Endothelial cell of hepatic sinusoid (primary cell): ENCODE results near the gene ITGA3.

Experiments used
- in situ Hi-C: cut with HindIII; loops from 2 replicates; pipeline ENCODE4 v1.10.0; 2017; ENCODE audit warnings: low sequenced_read_pairs

Gene ITGA3

DNA sequence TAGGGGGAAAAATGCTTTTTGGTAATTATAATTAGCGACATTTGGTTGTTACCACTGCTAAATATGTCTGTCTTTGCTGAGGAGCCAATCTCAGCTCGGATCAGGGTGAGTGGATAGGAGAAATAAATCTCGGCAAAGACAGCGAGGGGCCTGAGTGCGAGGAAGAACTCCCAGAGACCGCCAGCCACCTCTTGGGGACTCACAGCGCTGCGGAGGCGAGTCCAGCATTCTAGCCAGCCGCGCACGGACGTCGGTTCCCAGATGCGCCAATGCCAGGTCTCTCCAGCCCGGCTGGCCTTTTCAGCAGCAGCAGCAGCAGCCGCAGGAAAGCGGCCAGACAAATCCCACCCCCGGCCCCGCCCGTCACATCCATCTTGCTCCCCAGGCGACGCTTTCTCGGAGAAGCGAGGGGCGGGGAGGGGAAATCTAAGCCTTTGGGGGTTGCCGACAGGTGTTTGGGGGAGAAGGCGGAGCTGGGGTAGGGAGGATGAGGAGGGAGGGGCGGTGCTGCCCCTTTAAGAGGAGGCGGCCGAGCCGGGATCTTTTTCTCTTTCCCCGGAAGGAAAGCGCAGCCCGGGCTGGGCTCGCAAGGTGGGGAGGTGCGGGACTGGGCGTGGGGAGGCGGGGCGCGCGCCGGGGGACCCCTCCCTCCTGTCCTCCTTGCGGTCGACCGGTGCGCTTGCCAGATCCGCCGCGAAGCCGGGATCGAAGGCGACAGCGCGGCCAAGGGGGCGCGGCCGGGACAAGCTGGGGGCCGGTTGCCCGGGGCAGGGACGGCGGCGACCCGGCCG lies at the start of gene ITGA3:
TSS of gene ITGA3 (plus strand) at position 685 of the 791 bp plus-strand sequence. CDS start 330 bp downstream, outside the sequence.
- in situ Hi-C loops = no loop called here

DNA sequence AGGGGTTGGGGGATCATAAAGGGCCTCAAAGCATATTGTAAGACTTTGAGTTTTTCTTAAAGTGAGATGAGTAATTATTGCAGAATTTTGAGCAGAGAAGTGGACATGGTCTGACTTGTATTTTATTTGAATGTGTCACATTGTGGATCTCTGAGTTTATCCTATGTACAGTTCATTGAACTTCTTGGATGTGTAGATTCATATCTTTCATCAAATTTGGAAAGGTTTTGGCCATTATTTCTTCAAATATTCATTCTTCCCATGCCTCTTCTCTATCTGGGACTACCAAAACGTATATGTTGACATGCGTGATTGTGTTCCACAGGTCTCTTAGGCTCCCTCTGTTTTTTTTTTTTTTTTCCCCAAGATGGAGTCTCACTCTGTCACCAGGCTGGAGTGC lies 46.6 kb upstream of the ITGA3 start:
- in situ Hi-C loops = no loop called here

- in situ Hi-C loops = loop anchor here (10.0 kb wide), 1 partner anchor 62 kb away; no protein-coding TSS in a partner anchor
Observed at GRCh38 chr17:50013079-50013478, 42.8 kb upstream of the ITGA3 start.

GRCh38 chr17:50014471-50015088 lies 41.3 kb upstream of the ITGA3 start:
- in situ Hi-C loops = loop anchor here (10.0 kb wide), 1 partner anchor 60 kb away; no protein-coding TSS in a partner anchor

- in situ Hi-C loops = loop anchor here (10.0 kb wide), 1 partner anchor 60 kb away; no protein-coding TSS in a partner anchor
Observed at GRCh38 chr17:50015146-50015545, 40.8 kb upstream of the ITGA3 start.

DNA sequence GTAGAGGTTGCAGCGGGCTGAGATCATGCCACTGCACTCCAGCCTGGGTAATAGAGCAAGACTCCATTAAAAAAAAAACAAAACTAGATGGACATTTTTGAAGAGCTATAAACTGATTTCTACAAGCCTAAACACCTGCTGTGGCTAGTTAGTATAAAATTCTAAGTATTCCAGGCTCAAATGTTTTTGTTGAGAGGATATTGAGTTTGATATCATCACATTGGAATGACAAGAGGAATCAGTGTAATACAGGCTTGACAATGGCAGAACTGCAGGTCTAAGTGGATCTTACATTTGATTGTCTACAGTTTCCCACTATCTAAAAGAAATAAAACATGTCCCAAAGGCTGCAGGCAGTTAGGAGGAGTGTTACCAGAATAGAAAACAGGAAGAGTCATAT lies 37.0 kb upstream of the ITGA3 start:
- in situ Hi-C loops = loop anchor here (10.0 kb wide), 1 partner anchor 56 kb away; no protein-coding TSS in a partner anchor

- in situ Hi-C loops = no loop called here
Observed at GRCh38 chr17:50020841-50021599, 34.9 kb upstream of the ITGA3 start.

DNA sequence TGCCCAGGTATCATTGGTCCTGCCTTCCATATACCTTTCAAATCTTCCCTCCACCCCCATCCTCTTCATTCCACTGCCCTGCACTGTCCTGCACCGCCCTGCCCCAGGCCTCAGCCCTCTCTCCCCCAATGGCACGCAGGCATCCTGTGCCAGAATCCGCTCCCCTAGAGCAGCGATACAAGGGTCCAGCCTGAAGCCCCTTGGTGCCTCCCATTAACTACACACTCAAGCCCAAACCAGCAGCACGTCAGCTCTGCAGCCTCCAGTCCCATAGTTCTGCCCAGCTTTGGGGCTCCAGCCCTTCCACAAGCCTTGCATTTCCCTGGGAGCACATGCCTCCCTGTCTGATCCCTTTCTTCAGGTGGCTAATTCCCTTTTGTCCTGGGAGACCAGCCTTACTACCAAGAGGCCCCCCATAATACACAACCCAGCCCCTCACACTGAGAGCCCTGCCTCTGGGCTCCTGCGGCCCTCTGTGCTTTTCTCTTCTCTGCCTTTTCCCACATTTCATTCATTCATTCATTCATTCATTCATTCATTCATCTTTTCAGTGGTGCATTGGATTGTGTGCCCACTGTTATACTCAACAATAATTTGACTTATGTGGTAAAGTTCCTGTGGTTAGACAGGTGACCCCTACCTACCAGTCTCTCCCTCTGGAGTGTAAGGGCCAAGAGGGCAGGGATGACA lies 34.1 kb upstream of the ITGA3 start:
- in situ Hi-C loops = no loop called here

- in situ Hi-C loops = no loop called here
Observed at GRCh38 chr17:50022463-50023130, 33.3 kb upstream of the ITGA3 start.

DNA sequence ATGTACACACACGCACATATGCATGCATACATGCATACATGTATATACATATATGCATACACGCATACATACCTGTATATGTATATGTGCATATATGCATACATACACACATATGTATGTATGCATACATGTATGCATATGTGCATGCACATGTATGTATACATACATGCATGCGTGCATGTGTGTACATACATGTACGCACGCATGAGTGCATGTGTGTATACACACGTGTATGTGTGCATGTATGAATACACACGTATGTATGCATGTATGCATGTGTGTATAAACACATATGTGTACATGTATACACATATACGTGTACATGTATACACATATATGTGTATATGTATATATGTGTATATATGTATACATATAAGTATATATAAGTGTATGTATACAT lies 32.4 kb upstream of the ITGA3 start:
- in situ Hi-C loops = no loop called here

DNA sequence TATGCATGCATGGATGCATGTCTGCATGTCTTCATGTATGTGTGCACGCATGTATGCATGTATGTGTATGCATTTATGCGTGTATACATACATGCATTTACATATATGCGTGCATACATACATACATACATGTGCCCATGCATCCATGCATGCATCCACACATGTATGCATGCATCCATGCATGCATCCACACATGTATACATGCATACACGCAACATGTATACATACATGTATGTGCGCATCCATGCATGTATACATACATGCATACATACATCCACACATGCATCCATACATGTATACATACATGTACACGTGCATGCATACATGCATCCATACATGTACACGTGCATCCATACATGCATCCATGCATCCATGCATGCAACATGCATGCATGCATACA lies 31.1 kb upstream of the ITGA3 start:
- in situ Hi-C loops = no loop called here

DNA sequence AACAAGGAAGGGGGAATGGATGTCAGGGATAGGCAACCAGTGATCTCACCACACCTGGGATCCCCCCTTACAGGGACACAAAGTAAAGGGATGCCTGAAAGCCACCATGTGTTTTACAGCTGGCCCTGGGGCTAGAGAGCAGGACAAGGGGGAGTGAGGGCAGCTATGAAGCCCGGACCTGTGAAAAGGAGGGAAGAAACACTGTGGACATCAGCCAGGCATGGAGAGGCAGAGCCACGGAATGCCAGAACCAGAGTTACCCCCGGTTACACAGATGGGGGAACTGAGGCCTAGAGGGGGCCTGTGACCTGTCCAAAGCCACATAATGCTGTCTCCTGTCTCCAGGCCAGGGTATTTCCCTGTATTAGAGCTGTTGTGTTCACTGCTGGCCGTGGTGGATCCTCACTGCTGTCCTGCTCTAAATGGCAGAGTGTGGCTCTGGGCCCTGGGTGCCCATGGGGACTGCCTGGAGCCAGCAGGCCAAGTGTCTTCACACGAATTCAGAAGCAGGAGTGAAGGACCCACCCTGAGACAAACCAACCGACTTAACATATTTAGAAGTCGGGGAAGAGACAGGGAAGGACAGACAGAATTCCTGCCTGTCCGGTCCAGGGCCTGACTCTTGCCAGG lies 29.7 kb upstream of the ITGA3 start:
- in situ Hi-C loops = no loop called here

- in situ Hi-C loops = no loop called here
Observed at GRCh38 chr17:50026837-50027171, 29.1 kb upstream of the ITGA3 start.

DNA sequence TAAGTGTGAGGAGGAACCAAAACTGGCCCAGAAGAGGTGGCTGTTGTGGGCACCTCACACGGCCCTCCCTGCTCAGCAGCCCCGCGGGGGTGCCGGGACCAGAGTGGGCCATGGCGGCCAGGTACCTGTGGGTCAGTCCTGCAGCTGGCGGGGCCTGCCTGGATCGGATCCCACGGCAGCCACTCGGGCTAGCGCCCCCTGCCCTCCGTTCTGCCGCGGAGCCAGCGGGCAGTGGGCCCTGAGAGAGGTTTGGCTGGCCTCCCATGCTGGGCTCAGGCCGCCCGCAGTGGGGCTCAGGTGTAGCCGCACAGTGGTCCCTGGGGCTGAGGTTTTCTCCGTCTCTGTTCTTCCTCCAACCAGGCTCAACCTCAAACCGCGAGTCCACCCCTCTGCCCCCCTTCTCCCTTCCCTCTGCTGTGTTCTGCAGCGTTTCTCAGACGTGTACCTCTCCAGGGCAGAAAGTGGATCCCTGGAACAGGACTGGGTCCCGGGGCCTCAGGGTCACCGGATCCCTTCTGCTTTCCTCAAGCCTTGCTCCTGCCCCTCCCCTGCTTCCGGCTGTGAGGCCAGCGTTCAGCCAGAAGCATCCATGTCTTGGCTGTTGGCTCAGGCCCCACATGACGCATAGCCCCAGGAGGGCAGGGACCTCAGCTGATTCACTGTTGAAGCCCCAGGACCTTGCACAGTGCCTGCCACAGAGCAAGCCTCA lies 28.6 kb upstream of the ITGA3 start:
- in situ Hi-C loops = no loop called here

DNA sequence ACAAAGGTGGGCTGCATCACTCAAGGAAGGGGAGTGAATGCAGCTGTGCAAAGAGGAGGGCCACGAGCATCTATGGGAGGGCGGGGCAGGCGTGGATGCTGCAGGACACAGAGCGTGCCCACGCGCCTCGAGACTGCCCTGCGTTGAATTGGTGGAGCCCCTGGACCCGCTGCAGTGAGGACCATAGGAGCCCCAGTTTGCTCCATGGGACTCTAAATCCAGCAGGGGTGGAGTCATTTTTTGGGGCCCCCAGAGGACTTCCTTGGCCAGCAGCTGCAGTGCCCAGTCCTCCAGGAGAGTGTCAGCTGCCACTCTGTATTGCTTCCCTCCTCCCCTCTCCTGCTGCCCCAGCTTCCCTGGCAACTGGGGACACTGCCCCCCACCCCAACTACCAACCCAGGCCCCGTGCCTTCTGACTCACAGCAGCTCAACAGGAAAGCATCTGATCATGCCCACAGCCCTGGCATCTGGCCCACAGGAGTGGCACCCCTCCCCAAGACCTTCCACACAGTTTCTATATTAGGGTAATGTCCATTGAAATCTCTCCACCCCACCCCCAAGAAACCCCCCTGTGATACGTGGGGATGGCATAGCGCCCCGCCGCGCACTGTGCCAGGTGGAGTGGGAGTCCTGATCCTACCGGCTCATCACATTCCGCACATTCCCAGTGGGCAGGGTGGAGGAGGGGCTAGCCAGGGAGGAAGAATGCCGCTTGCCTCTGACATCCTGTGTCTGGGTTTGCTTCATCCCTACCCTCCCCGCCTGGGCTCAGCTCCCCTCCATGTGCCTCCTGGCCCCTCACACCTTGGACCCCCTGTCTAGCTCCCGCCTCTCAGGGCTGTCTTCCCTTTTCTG lies 27.8 kb upstream of the ITGA3 start:
- in situ Hi-C loops = no loop called here

- in situ Hi-C loops = no loop called here
Observed at GRCh38 chr17:50028736-50029120, 27.2 kb upstream of the ITGA3 start.

DNA sequence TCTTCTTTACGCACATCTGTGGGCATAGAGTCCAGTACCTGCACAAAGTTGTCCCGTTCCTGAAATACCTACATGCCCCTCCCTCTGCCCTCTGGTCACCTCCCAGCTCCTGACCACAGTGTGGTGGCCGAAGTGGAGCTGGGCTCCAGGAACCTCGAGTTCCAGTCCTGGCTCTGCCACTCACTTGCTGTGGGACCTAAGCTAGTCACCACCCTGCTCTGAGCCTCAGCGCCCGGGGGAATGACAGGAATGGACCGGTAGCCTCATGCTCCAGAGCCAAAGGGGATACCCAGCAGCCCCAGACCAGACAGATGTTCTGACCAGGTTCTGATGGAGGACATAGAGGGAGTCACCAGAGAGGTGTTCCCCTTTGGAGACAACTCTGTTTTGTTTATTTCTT lies 26.7 kb upstream of the ITGA3 start:
- in situ Hi-C loops = no loop called here

DNA sequence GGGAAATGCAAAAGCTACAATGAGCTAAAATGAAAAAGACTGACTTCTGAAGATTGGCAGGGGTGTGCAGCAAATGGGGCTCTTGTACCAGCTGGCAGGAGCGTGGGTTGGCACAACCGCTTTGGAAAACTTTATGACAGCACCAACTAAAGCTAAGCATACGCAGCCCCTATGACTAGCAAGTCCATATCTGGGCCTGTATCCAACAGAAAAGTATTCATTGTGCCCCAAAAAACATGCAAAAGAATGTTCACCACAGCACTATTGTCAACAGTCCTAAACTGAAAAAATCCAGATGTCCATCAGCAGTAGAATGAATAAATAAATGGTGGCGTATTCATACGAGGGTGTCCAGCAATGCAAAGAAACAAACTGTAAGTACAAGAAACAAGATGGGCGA lies 22.6 kb upstream of the ITGA3 start:
- in situ Hi-C loops = no loop called here
